ENCODE results near the gene SEZ6.

Gene SEZ6

DNA sequence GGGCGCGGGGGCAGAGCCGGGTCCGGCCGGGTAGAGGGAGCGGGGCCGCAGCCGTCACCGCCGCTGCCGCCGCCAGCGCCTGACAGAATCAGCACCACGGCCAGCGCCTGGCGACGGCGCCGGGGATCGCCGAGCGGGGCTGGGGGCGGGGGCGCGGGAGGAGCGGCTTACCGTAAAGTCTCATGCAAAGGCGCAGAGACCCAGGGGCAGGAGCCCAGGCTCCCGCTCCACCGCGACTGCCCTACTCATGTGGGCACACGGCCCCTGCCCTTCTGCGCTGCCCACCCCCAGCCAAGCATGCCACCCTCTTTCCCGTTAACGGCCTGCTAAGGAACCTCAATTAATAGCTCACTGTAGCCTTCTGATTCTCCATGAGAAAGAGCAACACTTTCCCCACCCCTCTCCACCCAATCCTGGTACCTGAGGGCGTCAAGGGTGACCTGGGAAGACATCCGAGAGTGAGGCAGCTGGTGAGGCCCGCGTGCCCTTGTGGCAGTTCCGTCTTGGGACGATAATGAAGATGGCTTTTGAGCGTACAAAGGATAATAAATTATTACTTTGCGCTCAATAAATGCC, at the start of gene SEZ6:
TSS of gene SEZ6 (minus strand) at position 98 of the 576 bp plus-strand sequence. CDS start 164 bp downstream, outside the sequence.
- peak; percentile 45 for DNase-seq (ENCODE audit: low read depth)

- DNase-seq (ENCODE audit: low read depth): no peak
Observed at GRCh38 chr17:29054835-29055234, 49.0 kb upstream of the SEZ6 start.

DNA sequence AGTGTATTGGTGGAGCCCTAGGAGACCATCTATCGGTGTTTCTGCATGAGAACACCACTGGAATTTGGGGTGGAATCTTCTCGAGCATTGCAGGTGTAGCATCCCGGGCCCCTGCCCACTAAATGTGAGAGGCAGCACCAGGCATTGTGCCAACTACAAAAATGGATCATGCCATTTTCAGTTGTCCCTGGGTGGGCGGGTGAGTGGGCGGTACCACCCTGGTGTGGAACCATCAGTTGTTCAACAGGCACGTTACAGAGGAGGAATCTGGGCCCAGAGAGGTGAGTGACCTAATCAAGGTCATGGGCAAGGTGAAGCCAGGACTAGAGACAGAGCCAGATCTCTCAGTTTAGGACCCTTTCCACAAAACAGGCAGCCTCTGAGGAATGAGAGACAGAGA, 45.9 kb upstream of the SEZ6 start:
- no peak for DNase-seq (ENCODE audit: low read depth)

DNA sequence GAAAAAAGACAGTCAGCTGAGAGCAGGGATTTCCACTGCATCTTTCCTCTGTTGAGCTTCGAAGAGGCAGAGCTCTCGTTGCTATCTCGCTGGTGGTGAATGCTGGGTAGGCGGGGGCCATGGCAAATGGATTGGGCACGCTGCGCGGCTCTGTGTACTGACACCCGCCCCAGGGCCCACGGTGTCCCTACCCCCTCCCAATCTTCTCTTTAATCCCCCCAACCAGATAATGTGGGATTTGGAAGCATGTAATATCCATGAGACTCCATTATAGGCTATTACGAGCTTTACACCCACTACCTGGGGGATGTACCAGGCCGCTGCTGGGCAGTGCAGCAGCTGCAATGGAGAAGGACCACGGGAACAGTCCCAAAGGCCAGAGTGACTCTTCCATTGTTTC, 45.4 kb upstream of the SEZ6 start:
- DNase-seq (ENCODE audit: low read depth): no peak

GRCh38 chr17:29050176-29050575, 44.3 kb upstream of the SEZ6 start:
- no peak for DNase-seq (ENCODE audit: low read depth)

DNA sequence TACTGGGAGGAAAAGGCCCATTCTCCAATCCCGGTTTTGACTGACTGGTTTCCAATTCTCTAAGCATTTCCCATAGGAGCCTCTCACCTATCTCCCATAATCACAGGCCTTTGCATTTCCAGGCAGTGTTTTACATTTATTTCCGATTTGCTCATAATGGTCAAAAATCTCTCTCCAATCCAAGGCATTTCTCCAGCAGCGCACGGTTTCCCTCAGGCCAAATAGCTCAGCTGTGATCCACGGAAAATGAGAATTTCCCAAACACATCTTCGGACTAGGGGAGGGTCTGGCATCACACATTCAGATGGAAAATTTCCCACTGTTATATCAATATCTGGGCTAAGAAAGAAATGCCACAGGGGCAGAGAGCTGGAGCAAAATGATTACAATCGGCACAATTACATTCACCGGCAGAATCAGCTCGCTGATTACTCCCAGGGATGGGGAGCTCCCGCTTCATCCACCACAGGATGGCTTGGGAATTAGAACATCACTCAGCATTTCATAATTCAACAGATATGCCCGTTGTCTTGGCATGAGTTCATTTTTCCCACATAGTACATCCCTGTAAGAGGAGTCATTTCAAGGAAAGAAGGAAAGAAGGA, 43.8 kb upstream of the SEZ6 start:
- no peak for DNase-seq (ENCODE audit: low read depth)

GRCh38 chr17:29048440-29049368, 42.9 kb upstream of the SEZ6 start:
- no peak for DNase-seq (ENCODE audit: low read depth)

GRCh38 chr17:29046473-29046839, 40.6 kb upstream of the SEZ6 start:
- DNase-seq (ENCODE audit: low read depth): no peak

GRCh38 chr17:29045734-29046472, 40.1 kb upstream of the SEZ6 start:
- no peak for DNase-seq (ENCODE audit: low read depth)

- DNase-seq (ENCODE audit: low read depth): no peak
Observed at GRCh38 chr17:29045026-29045425, 39.2 kb upstream of the SEZ6 start.

DNA sequence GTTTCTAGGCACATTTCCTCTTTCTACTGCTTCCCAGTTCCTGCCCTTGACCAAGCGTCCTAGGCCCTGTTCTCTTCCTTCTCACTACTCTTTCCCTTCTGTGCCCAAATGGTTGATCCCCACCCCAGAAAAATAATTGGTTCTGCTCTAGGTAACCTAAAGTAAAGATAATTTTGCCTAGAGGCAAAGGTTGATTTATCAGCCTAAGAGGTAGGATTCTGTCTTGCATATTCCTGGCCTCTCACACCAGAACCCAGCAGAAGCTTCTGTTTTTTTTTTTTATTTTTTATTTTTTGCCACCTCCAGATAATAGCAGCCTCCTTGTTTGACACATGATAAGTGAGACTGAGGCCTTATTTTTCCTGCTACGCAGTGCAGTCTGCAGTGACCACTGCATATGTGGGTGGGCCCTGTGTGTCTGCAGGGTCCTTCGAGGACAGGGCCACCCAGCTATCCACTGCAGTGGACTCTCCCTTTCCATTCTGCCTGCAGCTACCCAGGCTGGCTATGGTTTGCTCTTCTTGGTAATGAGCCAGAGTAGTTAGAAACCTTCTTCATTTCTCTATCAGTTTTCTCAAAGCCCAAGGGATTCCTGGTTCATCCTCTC, 37.8 kb upstream of the SEZ6 start:
- DNase-seq (ENCODE audit: low read depth): no peak

DNA sequence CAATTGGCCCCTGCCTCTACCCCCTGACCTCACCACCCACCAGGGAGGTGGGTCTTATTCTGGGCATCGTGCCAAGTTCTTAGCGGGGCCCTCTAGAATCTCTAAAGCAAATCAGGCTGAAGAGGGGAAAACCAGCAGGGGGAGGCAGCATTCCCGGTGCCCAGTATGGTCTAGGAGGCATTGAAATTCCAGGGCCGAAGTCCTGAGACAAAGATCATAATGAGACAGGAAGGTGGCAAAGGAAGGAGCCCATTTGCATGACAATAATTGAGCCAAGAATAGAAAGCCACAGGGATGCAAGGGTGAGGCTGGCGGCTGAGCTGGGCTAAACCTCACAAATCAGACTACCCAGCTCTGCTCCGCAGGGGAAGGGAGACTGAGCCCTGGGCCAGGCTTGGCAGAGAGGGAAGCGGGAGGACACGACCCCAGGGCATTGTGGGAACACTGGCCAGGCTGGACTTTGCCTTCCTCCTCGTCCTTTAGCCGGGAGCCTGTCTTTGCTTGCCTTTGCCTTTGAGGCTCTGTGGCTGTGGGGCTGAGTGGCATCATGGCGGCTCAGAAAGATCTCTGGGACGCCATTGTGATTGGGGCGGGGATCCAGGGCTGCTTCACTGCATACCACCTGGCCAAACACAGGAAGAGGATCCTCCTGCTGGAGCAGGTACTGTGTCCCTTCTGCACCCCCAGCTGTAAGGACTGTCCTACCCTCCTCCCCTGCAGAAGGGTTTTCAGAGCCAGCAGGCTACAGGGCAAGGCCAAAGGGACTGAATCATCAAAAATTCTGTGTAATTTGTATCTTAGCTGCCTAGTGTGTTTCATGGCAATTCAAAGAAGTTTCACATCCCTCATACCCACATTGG, 37.1 kb upstream of the SEZ6 start, which contains the start of gene PIPOX:
TSS of gene PIPOX (plus strand) at position 463 of the 860 bp plus-strand sequence. CDS start at position 548, 85 bp downstream.
- no peak for DNase-seq (ENCODE audit: low read depth)

DNA sequence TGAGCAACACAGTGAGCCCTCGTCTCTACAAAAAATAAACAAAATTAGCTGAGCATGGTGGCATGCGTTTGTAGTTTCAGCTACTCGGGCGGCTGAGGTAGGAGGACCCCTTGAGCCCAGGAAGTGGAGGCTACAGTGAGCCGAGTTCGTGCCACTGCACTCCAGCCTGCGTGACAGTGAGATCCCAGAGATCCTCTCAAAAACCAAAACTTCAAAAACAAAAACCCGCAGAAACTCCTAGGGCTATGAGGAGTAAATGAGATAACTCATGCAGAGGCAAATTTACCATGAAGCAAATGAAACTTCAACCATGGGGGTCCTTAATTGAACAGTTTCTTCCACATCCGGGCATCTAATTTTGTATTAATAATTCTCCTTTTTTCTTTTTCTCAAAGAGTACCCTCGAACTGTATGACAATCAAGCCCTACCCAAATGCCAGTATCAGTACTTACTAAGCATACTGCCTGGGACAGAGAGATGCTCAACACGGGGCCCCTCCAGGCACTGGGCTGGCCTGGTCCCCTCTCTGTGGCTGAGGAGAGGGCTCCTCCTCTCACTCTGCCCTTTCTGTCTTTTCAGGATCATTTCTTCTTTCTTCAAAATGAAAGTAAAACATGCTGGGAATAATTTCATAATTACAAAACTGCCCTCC, 36.3 kb upstream of the SEZ6 start:
- DNase-seq (ENCODE audit: low read depth): no peak

DNA sequence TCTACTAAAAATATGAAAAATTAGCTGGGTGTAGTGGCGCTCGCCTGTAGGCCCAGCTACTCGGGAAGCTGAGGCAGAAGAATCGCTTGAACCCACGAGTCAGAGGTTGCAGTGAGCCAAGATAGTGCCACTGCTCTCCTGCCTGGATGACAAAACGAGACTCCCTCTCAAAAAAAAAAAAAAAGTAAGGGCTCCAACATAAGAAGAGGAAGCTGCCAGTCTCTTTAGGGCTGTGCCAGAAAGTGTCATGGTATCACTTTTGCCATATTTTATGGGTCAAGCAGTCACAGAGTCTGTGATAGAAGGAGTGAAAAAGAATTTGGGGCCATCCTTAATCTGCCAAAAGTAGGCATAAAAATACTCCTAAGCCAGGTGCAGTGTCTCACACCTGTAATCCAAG, 35.7 kb upstream of the SEZ6 start:
- no peak for DNase-seq (ENCODE audit: low read depth)

DNA sequence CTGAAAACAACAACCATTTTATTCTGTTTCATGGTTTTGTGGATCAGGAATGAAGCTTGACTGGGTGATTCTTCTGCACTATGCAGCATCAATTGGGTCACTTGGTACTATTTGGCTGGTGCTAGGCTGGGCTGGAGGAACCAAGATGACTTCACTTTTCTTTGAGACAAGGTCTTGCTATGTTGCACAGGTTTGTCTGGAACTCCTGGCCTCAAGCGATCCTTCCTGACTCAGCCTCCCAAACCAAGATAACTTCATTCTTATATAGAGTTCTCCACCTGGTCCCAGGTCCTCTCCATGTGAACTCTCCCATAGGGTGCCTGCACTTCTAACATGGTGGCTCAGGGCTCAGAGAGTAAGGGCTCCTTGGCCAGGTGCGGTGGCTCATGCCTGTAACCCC, 35.3 kb upstream of the SEZ6 start:
- no peak for DNase-seq (ENCODE audit: low read depth)

DNA sequence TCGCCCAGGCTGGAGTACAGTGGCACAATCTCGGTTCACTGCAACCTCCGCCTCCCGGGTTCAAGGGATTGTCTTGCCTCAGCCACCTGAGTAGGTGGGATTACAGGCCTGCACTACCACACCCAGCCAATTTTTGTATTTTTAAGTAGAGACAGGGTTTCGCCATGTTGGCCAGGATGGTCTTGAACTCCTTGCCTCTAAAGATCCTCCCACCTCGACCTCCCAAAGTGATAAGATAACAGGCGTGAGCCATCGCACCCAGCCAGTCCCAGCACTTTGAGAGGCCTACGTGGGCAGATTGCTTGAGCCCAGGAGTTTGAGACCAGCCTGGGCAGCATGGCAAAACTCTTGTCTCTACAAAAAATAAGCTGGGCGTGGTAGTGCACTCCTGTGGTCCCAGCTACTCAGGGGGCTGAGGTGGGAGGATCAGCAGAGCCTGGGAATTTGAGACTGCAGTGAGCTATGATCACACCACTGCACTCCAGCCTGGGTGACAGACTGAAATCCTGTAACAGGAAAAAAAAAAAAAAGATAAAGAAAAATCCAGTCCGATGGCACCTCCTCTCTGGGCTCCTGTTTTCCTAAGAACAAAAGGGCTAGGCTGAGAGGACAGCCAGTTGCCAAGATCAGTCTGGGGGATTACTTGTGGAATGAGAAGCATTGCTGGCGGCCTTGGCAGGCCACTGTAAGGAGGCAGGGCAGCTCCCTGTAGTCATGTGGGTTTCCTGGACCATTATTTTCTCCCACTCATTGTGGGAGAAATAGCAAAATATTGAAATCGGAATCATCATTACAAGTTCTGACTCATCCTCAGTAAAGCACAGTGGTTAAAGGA, 34.1 kb upstream of the SEZ6 start:
- no peak for DNase-seq (ENCODE audit: low read depth)

GRCh38 chr17:29038085-29038795, 32.4 kb upstream of the SEZ6 start:
- no peak for DNase-seq (ENCODE audit: low read depth)

- no peak for DNase-seq (ENCODE audit: low read depth)
Observed at GRCh38 chr17:29037739-29038084, 31.9 kb upstream of the SEZ6 start.

- DNase-seq (ENCODE audit: low read depth): no peak
Observed at GRCh38 chr17:29036584-29036983, 30.8 kb upstream of the SEZ6 start.

Data from activated T-cell treated with anti-CD3 and anti-CD28 coated beads for 1 hour (primary cell).